Astrocyte (in vitro differentiated cells and primary cell): ENCODE measurements around the gene THRB. TPM values are rescaled to one million over a fixed set of nuclear protein-coding genes. Genes with fewer than 3 reads are reported as not detected.
A peak's percentile ranks its signal among the peaks of the same experiment; 100 is the strongest.

Source experiments
- DNase-seq: peaks from one replicate; pipeline ENCODE4 v3.0.0-alpha.2; 2010; ENCODE audit warnings: low read depth
- FAIRE-seq: peaks from 2 replicates; lab custom pipeline; 2011; peaks lifted over from hg19 to GRCh38; lab: Jason Lieb, UNC
- H2AFZ ChIP-seq: 2 replicates; pipeline ENCODE4 v1.6.0; 2012; ENCODE audit warnings: low read depth, low read length, inconsistent platforms
- H3K27ac ChIP-seq: 2 replicates; pipeline ENCODE4 v1.5.1; 2011; ENCODE audit warnings: low read depth, low read length, inconsistent platforms
- H3K27me3 ChIP-seq: 2 replicates; pipeline ENCODE4 v1.6.0; 2011; ENCODE audit warnings: low read length, inconsistent platforms; ENCODE audit not compliant: insufficient read depth
- H3K36me3 ChIP-seq: 2 replicates; pipeline ENCODE4 v1.5.1; 2011; ENCODE audit warnings: low read length, inconsistent platforms; ENCODE audit not compliant: insufficient read depth
- H3K4me1 ChIP-seq: 2 replicates; pipeline ENCODE4 v1.5.1; 2011; ENCODE audit warnings: low read length, inconsistent platforms; ENCODE audit not compliant: insufficient read depth
- H3K4me2 ChIP-seq: 2 replicates; pipeline ENCODE4 v1.6.0; 2012; ENCODE audit warnings: low read length, inconsistent platforms
- H3K4me3 ChIP-seq: 2 replicates; pipeline ENCODE4 v1.5.1; 2011; ENCODE audit warnings: low read depth, mild to moderate bottlenecking, low read length, inconsistent platforms; ENCODE audit not compliant: insufficient read depth
- H3K79me2 ChIP-seq: 2 replicates; pipeline ENCODE4 v1.6.0; 2012; ENCODE audit warnings: mild to moderate bottlenecking, low read length, inconsistent platforms; ENCODE audit not compliant: insufficient read depth
- H3K9ac ChIP-seq: 2 replicates; pipeline ENCODE4 v1.6.0; 2012; ENCODE audit warnings: mild to moderate bottlenecking, low read length, inconsistent platforms
- H3K9me3 ChIP-seq: 2 replicates; pipeline ENCODE4 v1.5.1; 2012; ENCODE audit warnings: low read depth, mild to moderate bottlenecking, low read length, inconsistent platforms; ENCODE audit not compliant: insufficient read depth
- H4K20me1 ChIP-seq: 2 replicates; pipeline ENCODE4 v1.6.0; 2012; ENCODE audit warnings: low read length, inconsistent platforms; ENCODE audit not compliant: insufficient read depth
- H3K27ac Mint-ChIP-seq: one replicate; pipeline ENCODE4 v1.8.0; 2021; ENCODE audit warnings: mild to moderate bottlenecking, mixed read lengths; ENCODE audit not compliant: unreplicated experiment
- H3K27me3 Mint-ChIP-seq: one replicate; pipeline ENCODE4 v1.8.0; 2021; ENCODE audit warnings: low read depth, mixed read lengths; ENCODE audit not compliant: unreplicated experiment
- H3K36me3 Mint-ChIP-seq: one replicate; pipeline ENCODE4 v1.8.0; 2021; ENCODE audit warnings: low read depth, mixed read lengths; ENCODE audit not compliant: unreplicated experiment
- H3K4me1 Mint-ChIP-seq: one replicate; pipeline ENCODE4 v1.8.0; 2021; ENCODE audit warnings: low read depth, mixed read lengths; ENCODE audit not compliant: unreplicated experiment
- H3K4me3 Mint-ChIP-seq: one replicate; pipeline ENCODE4 v1.8.0; 2021; ENCODE audit warnings: mild to moderate bottlenecking, moderate library complexity, mixed read lengths; ENCODE audit not compliant: unreplicated experiment
- H3K9me3 Mint-ChIP-seq: one replicate; pipeline ENCODE4 v1.8.0; 2021; ENCODE audit warnings: mild to moderate bottlenecking, mixed read lengths; ENCODE audit not compliant: unreplicated experiment
- EZH2 ChIP-seq: IDR thresholded peaks from 2 replicates; pipeline ENCODE4 v1.6.1; 2012; ENCODE audit warnings: mild to moderate bottlenecking, low read length, inconsistent platforms; ENCODE audit not compliant: insufficient read depth
- total RNA-seq: library from RNA; stranded (reverse); gene quantifications from 2 replicates; pipeline ENCODE4 v1.2.1, GENCODE V29; 2021
- TF ChIP-seq, protein P1 (sequence below): IDR thresholded peaks from 2 replicates; pipeline ENCODE4 v1.5.1; 2011; ENCODE audit warnings: low read depth, mild to moderate bottlenecking, inconsistent platforms, low read length, moderate library complexity; ENCODE audit not compliant: insufficient read depth

THRB gene
- total RNA-seq, 1 donor from 2014 or later = 8.5 TPM

DNA sequence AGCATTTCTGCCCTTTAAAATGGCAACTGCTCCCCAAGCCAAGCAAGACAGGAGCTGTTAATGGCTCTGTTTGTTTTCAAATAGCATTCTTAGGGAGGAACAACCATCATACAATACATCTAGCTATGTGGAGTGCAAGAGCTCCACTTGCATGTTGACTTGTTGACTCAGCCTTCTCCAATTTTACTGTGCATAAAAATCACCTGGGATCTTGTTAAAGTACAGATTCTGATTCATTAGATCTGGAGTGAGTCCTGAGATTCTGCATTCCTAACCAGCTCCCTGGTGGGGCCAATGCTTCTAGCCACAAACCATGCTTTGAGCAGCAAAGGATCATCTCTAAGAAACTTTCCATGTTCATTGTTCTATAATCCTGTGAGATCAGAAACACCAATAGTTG, 171.4 kb downstream of the THRB start:
- Histone ChIP-seq H3K4me2 (no peak overlapping the region), H3K36me3 (no peaks in the 10 kb centered on the region), H3K4me1 (no peaks in the 10 kb centered on the region), H3K27ac (no peak overlapping the region), H3K4me3 (no peak overlapping the region), H2AFZ (no peak overlapping the region), H3K79me2 (no peaks in the 10 kb centered on the region), H3K27me3 (no peaks in the 10 kb centered on the region), H4K20me1 (no peaks in the 10 kb centered on the region), H3K9me3 (no peaks in the 10 kb centered on the region), H3K9ac (no peak overlapping the region)
- Mint-ChIP-seq H3K4me3 (no peak overlapping the region), H3K27ac (no peak overlapping the region), H3K36me3 (peaks cover 4% of the 10 kb centered on the region), H3K9me3 (peaks cover 10% of the 10 kb centered on the region), H3K4me1 (peaks cover 9% of the 10 kb centered on the region), H3K27me3 (no peaks in the 10 kb centered on the region)
- DNase-seq (no peak), FAIRE-seq (no peak)
- no peak for TF ChIP-seq EZH2
- TF ChIP-seq, protein P1, sequence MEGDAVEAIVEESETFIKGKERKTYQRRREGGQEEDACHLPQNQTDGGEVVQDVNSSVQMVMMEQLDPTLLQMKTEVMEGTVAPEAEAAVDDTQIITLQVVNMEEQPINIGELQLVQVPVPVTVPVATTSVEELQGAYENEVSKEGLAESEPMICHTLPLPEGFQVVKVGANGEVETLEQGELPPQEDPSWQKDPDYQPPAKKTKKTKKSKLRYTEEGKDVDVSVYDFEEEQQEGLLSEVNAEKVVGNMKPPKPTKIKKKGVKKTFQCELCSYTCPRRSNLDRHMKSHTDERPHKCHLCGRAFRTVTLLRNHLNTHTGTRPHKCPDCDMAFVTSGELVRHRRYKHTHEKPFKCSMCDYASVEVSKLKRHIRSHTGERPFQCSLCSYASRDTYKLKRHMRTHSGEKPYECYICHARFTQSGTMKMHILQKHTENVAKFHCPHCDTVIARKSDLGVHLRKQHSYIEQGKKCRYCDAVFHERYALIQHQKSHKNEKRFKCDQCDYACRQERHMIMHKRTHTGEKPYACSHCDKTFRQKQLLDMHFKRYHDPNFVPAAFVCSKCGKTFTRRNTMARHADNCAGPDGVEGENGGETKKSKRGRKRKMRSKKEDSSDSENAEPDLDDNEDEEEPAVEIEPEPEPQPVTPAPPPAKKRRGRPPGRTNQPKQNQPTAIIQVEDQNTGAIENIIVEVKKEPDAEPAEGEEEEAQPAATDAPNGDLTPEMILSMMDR = no peak

DNA sequence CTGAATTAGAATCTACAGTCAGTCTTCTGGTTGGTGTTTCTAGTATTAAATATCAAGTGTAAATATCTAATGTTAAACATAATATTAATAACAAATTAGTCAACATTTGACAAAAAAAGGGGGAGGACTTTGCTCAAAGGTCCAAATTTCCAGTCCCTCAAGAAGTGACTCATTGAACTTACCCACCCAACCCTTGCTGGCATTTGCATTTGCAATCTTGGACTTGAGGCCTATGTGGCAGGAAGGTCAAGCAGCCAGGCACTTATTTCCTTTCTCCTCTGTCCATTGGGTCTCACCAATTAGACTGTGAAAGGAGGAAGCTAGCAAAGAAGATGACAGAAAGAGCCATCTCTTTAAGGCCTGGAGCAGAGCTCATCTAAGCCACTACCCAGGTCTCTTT, 174.0 kb downstream of the THRB start:
- TF ChIP-seq, protein P1 = no peak
- TF ChIP-seq EZH2 = no peak
- H3K27ac ChIP-seq = no peak overlapping the region
- no peak overlapping the region for H3K4me2 ChIP-seq
- no peaks in the 10 kb centered on the region for H3K4me1 ChIP-seq
- no peak overlapping the region for H3K27ac Mint-ChIP-seq
- no peak overlapping the region for H3K4me3 Mint-ChIP-seq
- H2AFZ ChIP-seq = no peak overlapping the region
- H3K9me3 ChIP-seq = no peaks in the 10 kb centered on the region
- H3K4me1 Mint-ChIP-seq = peaks cover 17% of the 10 kb centered on the region
- peaks cover 14% of the 10 kb centered on the region for H3K9me3 Mint-ChIP-seq
- FAIRE-seq (no peak), DNase-seq (no peak)
- peaks cover 11% of the 10 kb centered on the region for H3K36me3 Mint-ChIP-seq
- H3K4me3 ChIP-seq = no peak overlapping the region
- no peaks in the 10 kb centered on the region for H3K27me3 ChIP-seq
- H4K20me1 ChIP-seq = no peaks in the 10 kb centered on the region
- no peak overlapping the region for H3K9ac ChIP-seq
- no peaks in the 10 kb centered on the region for H3K27me3 Mint-ChIP-seq
- no peaks in the 10 kb centered on the region for H3K36me3 ChIP-seq
- H3K79me2 ChIP-seq = no peaks in the 10 kb centered on the region

DNA sequence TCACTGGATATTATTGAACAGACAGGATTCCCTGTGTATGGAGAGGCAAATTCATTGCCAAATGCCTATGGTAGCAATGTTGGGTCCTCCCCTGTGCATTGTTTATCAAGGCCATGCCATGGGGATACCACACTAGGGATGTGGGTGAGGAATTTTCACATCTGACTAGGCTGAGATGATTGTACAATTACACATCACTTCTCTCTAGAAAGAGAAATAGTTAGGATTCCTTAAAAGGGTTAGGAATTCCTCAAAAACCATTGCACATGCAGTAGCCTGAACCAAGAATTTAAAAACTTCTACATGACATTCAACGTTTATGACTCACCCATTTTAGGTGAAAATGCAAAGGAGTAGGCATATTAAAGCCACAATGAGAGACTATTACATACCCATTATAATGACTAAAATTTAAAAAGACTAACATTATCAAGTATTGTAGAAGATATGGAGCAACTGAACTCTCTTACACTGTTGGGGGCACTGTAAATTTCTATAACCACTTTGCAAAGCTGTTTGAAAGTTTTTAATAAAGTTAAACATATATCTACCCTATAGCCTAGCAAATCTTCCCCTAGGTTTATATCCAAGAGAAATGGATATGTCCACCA, 175.9 kb downstream of the THRB start:
- Mint-ChIP-seq H3K27me3 (no peaks in the 10 kb centered on the region), H3K36me3 (peaks cover 11% of the 10 kb centered on the region), H3K27ac (peak overlapping the region; percentile 75), H3K9me3 (peaks cover 14% of the 10 kb centered on the region), H3K4me3 (no peak overlapping the region), H3K4me1 (peaks cover 20% of the 10 kb centered on the region)
- Histone ChIP-seq H3K36me3 (no peaks in the 10 kb centered on the region), H3K79me2 (no peaks in the 10 kb centered on the region), H3K4me2 (no peak overlapping the region), H2AFZ (no peak overlapping the region), H3K27ac (no peak overlapping the region), H3K9ac (no peak overlapping the region), H3K4me1 (no peaks in the 10 kb centered on the region), H3K4me3 (no peak overlapping the region), H4K20me1 (no peaks in the 10 kb centered on the region), H3K27me3 (no peaks in the 10 kb centered on the region), H3K9me3 (no peaks in the 10 kb centered on the region)
- FAIRE-seq (no peak), DNase-seq (peak; percentile 55)
- TF ChIP-seq EZH2 = no peak
